HepG2 (cell line): ENCODE data around the gene ZNF652. TPM values are rescaled to one million over a fixed set of nuclear protein-coding genes. Genes with fewer than 3 reads are reported as not detected.
A peak's percentile ranks its signal among the peaks of the same experiment; 100 is the strongest.

Experiments
- AGO2 ChIP-seq: fragments of 200-400 bp; formaldehyde crosslinking; optimal IDR thresholded peaks from 2 replicates; pipeline ENCODE3; 2017; ENCODE audit warnings: mild to moderate bottlenecking, low read depth, low read length, moderate library complexity
- GMEB1 ChIP-seq: sonication (generic); formaldehyde crosslinking; IDR thresholded peaks from 2 replicates; pipeline ENCODE4 v1.5.1; 2020; ENCODE audit warnings: missing genetic modification reagents, mild to moderate bottlenecking, borderline replicate concordance
- MTERF4 ChIP-seq: sonication (generic); formaldehyde crosslinking; IDR thresholded peaks from 2 replicates; pipeline ENCODE4 v1.8.0; 2023; ENCODE audit warnings: mild to moderate bottlenecking, missing genetic modification reagents
- MXD4 ChIP-seq: IDR thresholded peaks from 2 replicates; pipeline ENCODE4 v1.6.1; 2016; ENCODE audit warnings: mild to moderate bottlenecking, missing biosample characterization, missing genetic modification reagents
- ZNF281 ChIP-seq: sonication (generic); formaldehyde crosslinking; IDR thresholded peaks from 2 replicates; pipeline ENCODE4 v1.4.0; 2020; ENCODE audit warnings: missing genetic modification reagents, borderline replicate concordance
- ZNF333 ChIP-seq: sonication (generic); formaldehyde crosslinking; IDR thresholded peaks from 2 replicates; pipeline ENCODE4 v1.4.0; 2020; ENCODE audit warnings: mild to moderate bottlenecking, missing genetic modification reagents, borderline replicate concordance
- ZNF451 ChIP-seq: sonication (generic); formaldehyde crosslinking; IDR thresholded peaks from 2 replicates; pipeline ENCODE4 v1.5.0; 2020; ENCODE audit warnings: mild to moderate bottlenecking, missing genetic modification reagents
- ZNF549 ChIP-seq: sonication (generic); formaldehyde crosslinking; IDR thresholded peaks from 2 replicates; pipeline ENCODE4 v1.5.0; 2020; ENCODE audit warnings: missing genetic modification reagents
- ZNF574 ChIP-seq: sonication (generic); formaldehyde crosslinking; IDR thresholded peaks from 2 replicates; pipeline ENCODE4 v1.4.0; 2020; ENCODE audit warnings: missing genetic modification reagents
- polyA plus RNA-seq, 8 experiments: library from polyadenylated mRNA; depleted of rRNA in 3 of 8; stranded (reverse) in 7 of 8; unstranded in 1 of 8; fragments of >200 nt; fragmentation: Illumina TruSeq in 4 of 8; extraction: Trizol in 4 of 8; gene quantifications; 2 replicates each; pipeline versions ENCODE4 v1.2.1 to v1.2.3, GENCODE V29; 2011 to 2016; ENCODE audit warnings: low read depth in 4 of 8, missing spikeins in 1 of 8, mixed read lengths in 1 of 8; ENCODE audit not compliant: insufficient read depth in 1 of 8
- total RNA-seq, 5 experiments: library from RNA; depleted of rRNA; stranded (reverse); fragments of >200 nt; fragmentation: Illumina TruSeq; extraction: Trizol; gene quantifications; 2 replicates each; pipeline ENCODE4 v1.2.3, GENCODE V29; 2016; ENCODE audit warnings: low read depth in 1 of 5
- TF ChIP-seq, protein P1 (sequence below): sonication (generic); formaldehyde crosslinking; IDR thresholded peaks from 2 replicates; pipeline ENCODE4 v1.8.0; 2022; ENCODE audit warnings: low read depth, missing genetic modification reagents
- TF ChIP-seq, protein P2 (sequence below): sonication (generic); formaldehyde crosslinking; IDR thresholded peaks from 2 replicates; pipeline ENCODE4 v1.5.1; 2020; ENCODE audit warnings: mild to moderate bottlenecking, moderate library complexity, missing genetic modification reagents
- TF ChIP-seq, protein P3 (sequence below): sonication (generic); formaldehyde crosslinking; IDR thresholded peaks from 2 replicates; pipeline ENCODE4 v1.8.1; 2023; ENCODE audit warnings: missing genetic modification reagents, mild to moderate bottlenecking, borderline replicate concordance
- TF ChIP-seq, protein P4 (sequence below): sonication (generic); formaldehyde crosslinking; IDR thresholded peaks from 2 replicates; pipeline ENCODE4 v1.4.0; 2020; ENCODE audit warnings: missing genetic modification reagents

ZNF652 gene
- total and polyA plus RNA-seq, 2 of the 13 experiments (the other 11 are each of a cell fraction or from before 2014, with no cell fraction given) = 16.2 to 30.2 TPM

DNA sequence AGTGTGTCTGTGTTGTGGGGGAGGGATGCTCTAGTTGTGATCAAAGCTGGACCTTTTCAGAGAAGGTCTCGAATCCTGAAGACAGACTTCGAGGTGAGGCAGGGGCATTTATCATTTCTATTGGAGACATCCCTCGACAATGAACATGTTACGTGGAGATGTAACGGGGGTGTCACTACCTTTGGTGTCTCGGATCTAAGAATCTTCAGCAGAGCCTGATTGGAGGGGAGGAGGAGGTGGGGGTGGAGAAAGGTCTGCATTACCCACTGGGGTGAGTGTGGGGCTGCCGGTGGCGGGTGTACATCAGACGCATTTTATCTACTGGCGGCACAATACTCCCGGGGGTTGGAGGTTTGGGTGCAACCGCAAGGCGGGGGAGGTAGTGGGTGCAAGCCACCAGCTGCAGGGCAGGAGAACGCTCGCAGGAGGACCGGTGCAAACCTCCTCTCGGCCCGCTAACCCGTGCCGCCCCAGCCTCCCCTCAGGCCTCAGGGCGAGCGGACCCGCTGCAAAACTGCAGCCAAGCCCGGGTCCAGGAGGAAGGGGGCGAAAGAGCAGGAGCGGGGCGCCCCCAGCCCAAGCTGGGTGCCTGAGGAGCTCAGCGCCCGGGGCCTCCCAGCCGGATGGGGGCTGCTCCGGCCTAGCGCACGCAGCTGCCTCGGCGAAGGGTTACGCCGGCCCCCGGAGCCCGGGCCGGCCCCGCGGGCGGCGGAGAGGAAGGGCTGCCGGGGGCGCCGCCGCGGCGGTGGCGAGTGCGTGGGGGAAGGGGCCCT lies 735 bp downstream of the ZNF652 start (continued):
- TF ChIP-seq MXD4 (CRISPR knock-in tag) = 0 out of 2 replicates have a peak, but pooled peaks have one; percentile 8
- TF ChIP-seq, protein P1, sequence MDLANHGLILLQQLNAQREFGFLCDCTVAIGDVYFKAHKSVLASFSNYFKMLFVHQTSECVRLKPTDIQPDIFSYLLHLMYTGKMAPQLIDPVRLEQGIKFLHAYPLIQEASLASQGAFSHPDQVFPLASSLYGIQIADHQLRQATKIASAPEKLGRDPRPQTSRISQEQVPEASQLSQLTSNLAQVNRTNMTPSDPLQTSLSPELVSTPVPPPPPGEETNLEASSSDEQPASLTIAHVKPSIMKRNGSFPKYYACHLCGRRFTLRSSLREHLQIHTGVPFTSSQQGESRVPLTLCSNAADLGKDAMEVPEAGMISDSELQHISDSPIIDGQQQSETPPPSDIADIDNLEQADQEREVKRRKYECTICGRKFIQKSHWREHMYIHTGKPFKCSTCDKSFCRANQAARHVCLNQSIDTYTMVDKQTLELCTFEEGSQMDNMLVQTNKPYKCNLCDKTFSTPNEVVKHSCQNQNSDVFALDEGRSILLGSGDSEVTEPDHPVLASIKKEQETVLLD (CRISPR knock-in tag) = no peak
- TF ChIP-seq ZNF281 (CRISPR knock-in tag) = peak; percentile 10; the same call in 1 of the 2 replicates
- TF ChIP-seq ZNF333 (CRISPR knock-in tag) = 0 out of 2 replicates have a peak, but pooled peaks have one; percentile 50
- TF ChIP-seq, protein P2, sequence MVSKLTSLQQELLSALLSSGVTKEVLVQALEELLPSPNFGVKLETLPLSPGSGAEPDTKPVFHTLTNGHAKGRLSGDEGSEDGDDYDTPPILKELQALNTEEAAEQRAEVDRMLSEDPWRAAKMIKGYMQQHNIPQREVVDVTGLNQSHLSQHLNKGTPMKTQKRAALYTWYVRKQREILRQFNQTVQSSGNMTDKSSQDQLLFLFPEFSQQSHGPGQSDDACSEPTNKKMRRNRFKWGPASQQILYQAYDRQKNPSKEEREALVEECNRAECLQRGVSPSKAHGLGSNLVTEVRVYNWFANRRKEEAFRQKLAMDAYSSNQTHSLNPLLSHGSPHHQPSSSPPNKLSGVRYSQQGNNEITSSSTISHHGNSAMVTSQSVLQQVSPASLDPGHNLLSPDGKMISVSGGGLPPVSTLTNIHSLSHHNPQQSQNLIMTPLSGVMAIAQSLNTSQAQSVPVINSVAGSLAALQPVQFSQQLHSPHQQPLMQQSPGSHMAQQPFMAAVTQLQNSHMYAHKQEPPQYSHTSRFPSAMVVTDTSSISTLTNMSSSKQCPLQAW (CRISPR knock-in tag) = peak; percentile 56; the same call in 1 of the 2 replicates
- 0 out of 2 replicates have a peak, but pooled peaks have one; percentile 53 for TF ChIP-seq GMEB1 (CRISPR knock-in tag)
- peak; percentile 29; the same call in 1 of the 2 replicates for TF ChIP-seq ZNF574 (CRISPR knock-in tag)
- peak; percentile 87 for TF ChIP-seq AGO2
- no peak for TF ChIP-seq ZNF549 (CRISPR knock-in tag)
- TF ChIP-seq MTERF4 (CRISPR knock-in tag) = 0 out of 2 replicates have a peak, but pooled peaks have one; percentile 57
- TF ChIP-seq, protein P3, sequence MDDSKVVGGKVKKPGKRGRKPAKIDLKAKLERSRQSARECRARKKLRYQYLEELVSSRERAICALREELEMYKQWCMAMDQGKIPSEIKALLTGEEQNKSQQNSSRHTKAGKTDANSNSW (CRISPR knock-in tag) = peak; percentile 64; the same call in 1 of the 2 replicates
- TF ChIP-seq, protein P4, sequence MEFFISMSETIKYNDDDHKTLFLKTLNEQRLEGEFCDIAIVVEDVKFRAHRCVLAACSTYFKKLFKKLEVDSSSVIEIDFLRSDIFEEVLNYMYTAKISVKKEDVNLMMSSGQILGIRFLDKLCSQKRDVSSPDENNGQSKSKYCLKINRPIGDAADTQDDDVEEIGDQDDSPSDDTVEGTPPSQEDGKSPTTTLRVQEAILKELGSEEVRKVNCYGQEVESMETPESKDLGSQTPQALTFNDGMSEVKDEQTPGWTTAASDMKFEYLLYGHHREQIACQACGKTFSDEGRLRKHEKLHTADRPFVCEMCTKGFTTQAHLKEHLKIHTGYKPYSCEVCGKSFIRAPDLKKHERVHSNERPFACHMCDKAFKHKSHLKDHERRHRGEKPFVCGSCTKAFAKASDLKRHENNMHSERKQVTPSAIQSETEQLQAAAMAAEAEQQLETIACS (CRISPR knock-in tag) = 0 out of 2 replicates have a peak, but pooled peaks have one; percentile 36
- TF ChIP-seq ZNF451 (CRISPR knock-in tag) = peak; percentile 51; the same call in 1 of the 2 replicates
